HEK293T (cell line): Measurements from ENCODE around the gene GZF1.

Experiments
- FOXA1 ChIP-seq: fragments of 450-650 bp; IDR thresholded peaks from 2 replicates; pipeline ENCODE4 v1.6.1; 2016; ENCODE audit warnings: mild to moderate bottlenecking
- SP1 ChIP-seq: fragments of 450-650 bp; IDR thresholded peaks from 2 replicates; pipeline ENCODE4 v1.6.1; 2017
- SUZ12 ChIP-seq: fragments of 450-650 bp; IDR thresholded peaks from 2 replicates; pipeline ENCODE4 v1.6.1; 2016; ENCODE audit warnings: mild to moderate bottlenecking

DNA sequence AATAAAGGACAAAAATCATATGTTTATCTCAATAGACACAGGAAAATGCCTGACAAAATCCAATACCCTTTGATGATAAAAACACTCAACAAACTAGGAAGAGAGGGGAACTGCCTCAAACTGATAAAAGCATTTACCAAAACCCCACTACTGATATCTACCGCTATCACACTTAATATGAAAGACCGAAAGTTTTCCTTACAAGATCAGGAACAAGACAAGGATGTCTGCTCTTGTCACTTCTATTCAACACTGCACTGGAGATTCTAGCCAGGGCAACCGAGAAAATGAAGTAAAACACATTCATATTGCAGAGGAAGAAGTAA is 25.1 kb downstream of the GZF1 start:
- TF ChIP-seq FOXA1 (no peak), SP1 (no peak), SUZ12 (no peak)
